MM.1S (cell line): ENCODE data around the gene NAA11.

Experiments
- CTCF ChIP-seq: fragments of 300-600 bp; sonication (generic); IDR thresholded peaks from 2 replicates; pipeline ENCODE4 v1.5.1; 2016; ENCODE audit warnings: antibody characterized with exemption, low read length, mixed read lengths
- EZH2phosphoT487 ChIP-seq: fragments of 300-600 bp; sonication (generic); IDR thresholded peaks from 2 replicates; pipeline ENCODE4 v1.6.1; 2018; ENCODE audit warnings: antibody characterized with exemption, low read length

- TF ChIP-seq CTCF, result no peak
- no peak for TF ChIP-seq EZH2phosphoT487
Measured at GRCh38 chr4:79306795-79307194, 19.1 kb downstream of the NAA11 start.
